MG63 (cell line): Measurements from ENCODE around the gene CHRNE. TPM values are rescaled to one million over a fixed set of nuclear protein-coding genes. Genes with fewer than 3 reads are reported as not detected.

Experiments
- DNase-seq: peaks from one replicate; pipeline ENCODE4 v3.0.0-alpha.2; 2020
- H3K27me3 ChIP-seq: fragments of 250-450 bp; sonication (Bioruptor Pico); 2 replicates; pipeline ENCODE4 v1.5.1; 2020; ENCODE audit warnings: mild to moderate bottlenecking, moderate library complexity
- H3K36me3 ChIP-seq: fragments of 250-450 bp; sonication (Bioruptor Pico); 2 replicates; pipeline ENCODE4 v1.5.1; 2020; ENCODE audit warnings: mild to moderate bottlenecking, moderate library complexity
- H3K4me3 ChIP-seq: fragments of 250-450 bp; sonication (Bioruptor Pico); 2 replicates; pipeline ENCODE4 v1.5.1; 2020; ENCODE audit warnings: mild to moderate bottlenecking, moderate library complexity
- H3K9me3 ChIP-seq: fragments of 250-450 bp; sonication (Bioruptor Pico); 2 replicates; pipeline ENCODE4 v1.5.1; 2020; ENCODE audit warnings: mild to moderate bottlenecking, moderate library complexity
- total RNA-seq: library from RNA; depleted of rRNA; stranded (reverse); fragments of >200 nt; shearing (Covaris generic); gene quantifications from 2 replicates; pipeline ENCODE4 v1.2.3, GENCODE V29; 2014; ENCODE audit warnings: low replicate concordance; rRNA removed

CHRNE gene
- 0.07 TPM in 1 of 2 replicates, not detected in the other for total RNA-seq

DNA sequence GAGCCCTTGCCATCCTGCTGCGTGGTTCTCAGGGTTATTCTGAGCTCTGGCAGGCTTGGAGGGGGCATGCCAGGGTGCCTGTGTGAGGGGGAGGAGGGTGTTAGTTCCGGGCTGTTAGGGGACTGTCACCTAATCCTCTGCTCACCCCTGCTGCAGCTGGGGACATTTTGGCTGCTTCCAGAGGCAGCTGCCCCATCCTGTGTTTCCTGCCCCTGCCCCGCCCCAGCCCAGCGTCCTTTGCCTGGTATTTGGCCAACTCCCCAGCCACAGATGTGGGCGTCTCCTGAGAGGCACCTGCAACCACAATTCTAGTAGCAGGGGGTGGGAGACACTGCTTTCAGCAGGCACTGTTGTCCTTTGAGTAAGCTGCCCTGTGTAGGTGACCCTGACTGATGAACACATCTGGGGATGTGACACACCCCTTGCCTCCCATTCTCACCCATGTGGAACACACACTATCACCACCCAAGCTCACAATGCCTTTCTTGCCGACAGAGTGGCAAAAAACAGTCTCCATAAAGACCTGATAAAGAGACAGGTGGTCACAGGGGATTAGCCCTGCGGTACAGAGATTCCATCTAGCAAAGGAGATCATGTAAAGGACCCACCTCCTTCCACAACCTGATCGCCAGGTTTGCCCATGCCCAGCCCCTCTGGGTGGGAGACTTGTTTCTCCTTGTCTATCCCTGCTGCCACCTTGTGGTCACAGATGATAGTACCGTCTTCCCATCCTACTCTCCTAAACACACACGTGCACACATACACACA is at the start of gene CHRNE:
Gene CHRNE (minus strand): TSS at position 48 of the 768 bp plus-strand sequence. CDS start 35 bp downstream, at position 13.
- Histone ChIP-seq H3K36me3 (no peaks in the 10 kb centered on the region), H3K27me3 (no peaks in the 10 kb centered on the region), H3K4me3 (no peak within 1 kb of the TSS), H3K9me3 (no peaks in the 10 kb centered on the region)
- peak; percentile 48 for DNase-seq

- no peak overlapping the region for H3K4me3 ChIP-seq
- H3K27me3 ChIP-seq = no peaks in the 10 kb centered on the region
- H3K36me3 ChIP-seq = peaks cover 15% of the 10 kb centered on the region
- H3K9me3 ChIP-seq = no peaks in the 10 kb centered on the region
- no peak for DNase-seq
Observed at GRCh38 chr17:4951486-4951885, 48.6 kb upstream of the CHRNE start.

DNA sequence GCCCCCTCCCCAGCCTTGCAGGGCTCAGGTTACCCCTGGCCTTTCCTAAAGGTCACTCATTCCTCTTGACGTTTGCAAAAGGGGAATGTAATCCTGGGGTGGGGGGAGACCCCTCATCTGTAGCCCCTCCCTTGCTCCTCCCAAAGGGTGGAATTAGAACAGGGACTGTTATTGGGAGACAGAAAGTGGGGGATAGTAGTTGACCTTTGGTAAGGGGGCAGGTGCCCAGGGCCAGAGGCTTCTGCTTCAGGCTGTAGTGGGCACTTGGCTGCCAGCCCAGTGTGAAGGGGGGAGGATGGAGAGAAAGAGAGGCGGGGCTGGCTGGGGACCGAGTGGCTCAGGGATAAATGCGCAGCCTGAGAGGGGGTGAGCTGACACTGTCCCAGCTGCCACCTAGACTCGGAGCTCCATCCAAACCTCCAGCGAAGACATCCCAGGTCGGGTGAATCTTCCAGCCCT is 47.9 kb upstream of the CHRNE start, which contains the start of gene ENO3:
Gene ENO3 (plus strand): TSS at position 374 of the 459 bp plus-strand sequence. CDS start 711 bp downstream, outside the sequence.
- Histone ChIP-seq H3K9me3 (no peaks in the 10 kb centered on the region), H3K36me3 (peaks cover 23% of the 10 kb centered on the region), H3K27me3 (no peaks in the 10 kb centered on the region), H3K4me3 (peak within 1 kb of the TSS; percentile 89)
- no peak for DNase-seq

GRCh38 chr17:4950075-4950745 is 47.3 kb upstream of the CHRNE start:
- no peak for DNase-seq

DNA sequence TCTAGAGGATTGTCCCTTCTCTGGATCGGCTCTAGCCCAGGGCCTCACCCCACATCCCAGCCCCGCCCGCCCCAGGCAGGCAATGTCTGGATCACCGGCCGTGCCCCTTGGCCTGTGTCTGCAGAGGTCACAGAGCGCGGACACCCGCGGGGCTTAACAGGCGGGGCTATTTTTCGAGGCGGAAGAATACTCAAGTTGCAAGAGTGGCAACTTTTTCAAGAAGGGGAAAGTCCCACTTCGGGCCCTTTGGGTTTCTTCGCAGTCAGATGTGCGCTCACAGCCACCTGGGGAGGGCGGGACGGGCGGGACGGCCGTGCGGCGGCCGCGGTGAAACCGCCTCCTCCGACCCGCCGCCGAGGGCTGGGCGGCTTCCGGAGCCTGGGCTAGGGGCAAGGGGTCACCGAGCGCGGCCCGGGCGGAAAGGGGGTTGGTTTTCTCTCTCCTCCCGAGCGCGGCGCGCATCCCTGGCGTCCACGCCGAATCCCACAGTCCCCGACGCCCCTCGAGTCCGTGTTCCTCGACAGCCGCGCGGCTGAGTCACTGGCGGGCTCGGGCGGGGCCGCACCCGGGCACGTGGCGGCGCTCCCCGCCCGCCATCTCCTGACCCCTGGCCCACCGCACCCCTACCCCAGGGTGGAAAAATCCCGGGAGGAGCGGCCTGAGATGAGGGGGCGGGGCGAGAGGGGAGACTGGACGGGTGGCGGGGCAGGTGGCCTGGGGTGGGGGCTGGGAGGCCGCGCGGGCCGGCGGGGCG is 46.6 kb upstream of the CHRNE start:
- Histone ChIP-seq H3K9me3 (no peaks in the 10 kb centered on the region), H3K36me3 (peaks cover 35% of the 10 kb centered on the region), H3K4me3 (peak overlapping the region; percentile 89), H3K27me3 (no peaks in the 10 kb centered on the region)
- DNase-seq = peak; percentile 83

More at GRCh38 chr17:4950075-4950745, 47.3 kb upstream of the CHRNE start:
- H3K36me3 ChIP-seq = peaks cover 28% of the 10 kb centered on the region
- H3K27me3 ChIP-seq = no peaks in the 10 kb centered on the region
- H3K4me3 ChIP-seq = peak overlapping the region; percentile 89
- H3K9me3 ChIP-seq = no peaks in the 10 kb centered on the region

- H3K9me3 ChIP-seq = no peaks in the 10 kb centered on the region
- peak; percentile 83 for DNase-seq
- H3K27me3 ChIP-seq = no peaks in the 10 kb centered on the region
- H3K36me3 ChIP-seq = peaks cover 41% of the 10 kb centered on the region
- peak overlapping the region; percentile 89 for H3K4me3 ChIP-seq
Observed at GRCh38 chr17:4948931-4949320, 46.0 kb upstream of the CHRNE start.

DNA sequence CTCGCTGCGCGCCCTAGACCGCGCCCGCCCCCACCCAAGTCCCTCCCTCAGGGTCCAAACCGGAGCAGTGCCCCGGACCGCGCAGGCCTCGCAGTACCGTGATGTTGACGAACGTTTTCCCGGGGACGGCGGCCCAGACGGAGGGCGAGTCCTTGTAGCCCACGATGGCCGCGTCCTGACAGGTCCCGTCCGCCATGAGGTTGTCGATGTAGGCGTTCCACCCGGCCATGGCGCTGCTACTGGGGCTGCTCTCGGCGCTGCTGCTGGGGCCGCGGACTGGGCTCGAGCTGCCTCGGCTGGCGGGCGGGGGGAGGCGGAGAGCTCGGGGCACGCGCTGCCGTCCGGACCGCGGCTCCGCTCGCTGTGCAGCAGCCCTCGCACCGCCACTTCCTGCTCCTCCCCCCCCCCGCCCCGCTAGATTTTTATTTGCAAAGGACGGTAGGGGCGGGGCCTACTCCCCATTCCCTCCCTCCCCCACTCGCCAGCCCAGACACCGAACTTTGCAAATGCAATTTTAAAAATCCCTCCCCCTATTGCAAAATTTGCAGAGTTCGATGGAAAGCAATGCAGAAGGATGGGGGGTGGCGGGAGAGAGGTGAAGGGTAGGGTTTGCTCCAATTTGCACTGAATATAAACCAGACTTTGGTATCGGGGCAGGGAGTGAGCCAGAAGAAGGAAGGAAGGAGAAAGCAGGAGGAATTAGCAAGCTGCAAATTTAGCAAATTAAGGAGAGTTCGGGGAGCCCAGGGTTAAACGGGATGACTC is 45.5 kb upstream of the CHRNE start, which contains the start of gene PFN1:
Gene PFN1 (minus strand): TSS at position 365 of the 765 bp plus-strand sequence. CDS start 136 bp downstream, at position 229.
- peak; percentile 85 for DNase-seq
- H3K27me3 ChIP-seq = no peaks in the 10 kb centered on the region
- H3K4me3 ChIP-seq = peak within 1 kb of the TSS; percentile 89
- H3K36me3 ChIP-seq = peaks cover 47% of the 10 kb centered on the region
- no peaks in the 10 kb centered on the region for H3K9me3 ChIP-seq

- Histone ChIP-seq H3K9me3 (no peaks in the 10 kb centered on the region), H3K4me3 (peak overlapping the region; percentile 89), H3K27me3 (no peaks in the 10 kb centered on the region), H3K36me3 (peaks cover 51% of the 10 kb centered on the region)
- DNase-seq = peak; percentile 55
Observed at GRCh38 chr17:4947411-4948165, 44.7 kb upstream of the CHRNE start.

DNA sequence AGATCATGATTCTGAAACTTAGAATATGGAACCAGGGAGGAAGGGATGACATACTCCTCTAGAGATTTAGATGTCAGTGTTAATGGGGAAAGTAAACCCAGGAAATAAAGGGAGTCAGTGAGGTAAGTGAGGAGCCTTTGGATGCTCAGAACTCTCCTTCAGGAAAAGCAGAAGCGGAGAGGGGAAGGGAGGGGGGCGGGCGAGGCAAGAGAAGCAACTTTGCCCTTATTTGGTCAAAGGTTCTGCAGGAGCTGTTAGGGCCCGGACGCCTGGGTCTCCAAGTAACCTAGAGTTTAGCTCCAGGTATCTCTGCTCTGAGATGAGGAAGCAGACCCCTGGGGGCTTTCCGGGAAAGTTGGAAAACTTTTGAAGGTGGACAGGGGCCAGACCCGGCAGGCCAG is 44.1 kb upstream of the CHRNE start:
- peaks cover 51% of the 10 kb centered on the region for H3K36me3 ChIP-seq
- no peaks in the 10 kb centered on the region for H3K27me3 ChIP-seq
- DNase-seq = no peak
- peak overlapping the region; percentile 89 for H3K4me3 ChIP-seq
- H3K9me3 ChIP-seq = no peaks in the 10 kb centered on the region

GRCh38 chr17:4946312-4946976 is 43.5 kb upstream of the CHRNE start:
- peak overlapping the region; percentile 89 for H3K4me3 ChIP-seq
- no peak for DNase-seq
- H3K9me3 ChIP-seq = no peaks in the 10 kb centered on the region
- peaks cover 54% of the 10 kb centered on the region for H3K36me3 ChIP-seq
- no peaks in the 10 kb centered on the region for H3K27me3 ChIP-seq

DNA sequence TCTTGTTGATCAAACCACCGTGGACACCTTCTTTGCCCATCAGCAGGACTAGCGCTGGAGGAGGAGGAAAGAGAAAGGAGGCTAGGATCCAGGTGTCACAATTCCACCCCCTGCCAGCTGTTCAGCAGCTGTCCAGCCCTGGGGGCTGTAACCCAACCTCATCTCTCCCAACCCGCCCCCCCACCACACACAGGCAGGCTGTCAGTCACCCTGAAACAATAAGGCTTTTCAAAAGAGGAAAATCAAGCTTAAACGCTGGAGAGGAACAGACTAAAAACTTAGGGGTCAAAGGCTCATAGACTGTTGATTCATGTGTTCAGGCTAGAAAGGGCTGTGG is 43.0 kb upstream of the CHRNE start:
- Histone ChIP-seq H3K27me3 (no peaks in the 10 kb centered on the region), H3K9me3 (no peaks in the 10 kb centered on the region), H3K4me3 (peak overlapping the region; percentile 89), H3K36me3 (peaks cover 54% of the 10 kb centered on the region)
- DNase-seq = no peak

DNA sequence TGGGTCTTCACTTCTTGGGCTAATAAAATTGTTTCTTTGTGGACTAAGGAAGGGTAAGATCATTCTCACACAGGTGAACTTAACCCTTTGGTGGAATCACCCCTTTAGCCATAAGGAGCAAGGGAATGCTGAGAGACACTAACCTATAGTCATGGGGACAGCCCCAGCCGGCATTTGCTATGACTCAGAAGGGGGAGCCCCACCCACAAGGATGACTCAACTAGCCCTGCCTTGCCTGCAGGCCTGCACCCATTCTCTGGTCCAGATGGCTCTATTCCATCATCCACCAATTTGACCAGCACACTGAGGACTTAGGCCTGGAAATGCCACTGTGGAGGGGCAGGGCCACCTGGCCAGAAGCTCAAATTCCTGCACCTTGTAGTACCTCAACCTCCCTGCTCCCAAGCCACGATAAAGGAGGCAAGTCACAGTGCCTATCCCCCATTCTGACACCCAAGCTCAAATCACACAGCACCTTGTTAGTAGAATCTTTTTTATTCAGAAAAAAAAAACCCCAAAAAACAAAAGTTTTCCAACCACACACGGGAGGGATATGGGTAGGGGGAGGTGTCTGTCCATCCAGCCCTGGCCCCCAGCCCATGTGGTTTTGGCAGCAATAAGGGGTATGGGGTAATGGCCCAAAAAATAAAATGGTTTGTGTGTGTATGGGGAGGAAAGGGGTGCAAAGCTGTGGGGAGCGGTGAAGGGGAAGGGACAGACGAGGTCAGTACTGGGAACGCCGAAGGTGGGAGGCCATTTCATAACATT is 42.5 kb upstream of the CHRNE start:
- H3K36me3 ChIP-seq = peaks cover 54% of the 10 kb centered on the region
- no peaks in the 10 kb centered on the region for H3K27me3 ChIP-seq

GRCh38 chr17:4944554-4945175 is 41.8 kb upstream of the CHRNE start:
- DNase-seq = no peak
- Histone ChIP-seq H3K27me3 (no peaks in the 10 kb centered on the region), H3K4me3 (no peak overlapping the region), H3K9me3 (no peaks in the 10 kb centered on the region), H3K36me3 (peaks cover 54% of the 10 kb centered on the region)

More for the DNA sequence above, 42.5 kb upstream of the CHRNE start:
- Histone ChIP-seq H3K9me3 (no peaks in the 10 kb centered on the region), H3K4me3 (peak overlapping the region; percentile 89)
- DNase-seq = peak; percentile 91

- H3K36me3 ChIP-seq = peaks cover 54% of the 10 kb centered on the region
- no peak overlapping the region for H3K4me3 ChIP-seq
- no peak for DNase-seq
- H3K27me3 ChIP-seq = no peaks in the 10 kb centered on the region
- H3K9me3 ChIP-seq = no peaks in the 10 kb centered on the region
Observed at GRCh38 chr17:4944163-4944553, 41.3 kb upstream of the CHRNE start.
